Activated CD4-positive, CD25-positive, alpha-beta regulatory T cell treated with anti-CD3 and anti-CD28 coated beads, Interleukin-2, amount 50 U/mL, for 24 hours (primary cell): ENCODE results near the gene PPFIA1.
"Not testable (repeated sequence)": the region's sequence is repeated elsewhere in the genome, so short reads cannot be mapped to it uniquely, and the experiment has no call there.

Experiments used
- ATAC-seq, 2 donors: fragments of 150-1000 bp; cut with Tn5 transposase; one replicate each; pipeline ENCODE4 v1.10.0; 2021; ENCODE audit warnings: mild to moderate bottlenecking in 1 of 2, moderate library complexity in 1 of 2

PPFIA1 gene

DNA sequence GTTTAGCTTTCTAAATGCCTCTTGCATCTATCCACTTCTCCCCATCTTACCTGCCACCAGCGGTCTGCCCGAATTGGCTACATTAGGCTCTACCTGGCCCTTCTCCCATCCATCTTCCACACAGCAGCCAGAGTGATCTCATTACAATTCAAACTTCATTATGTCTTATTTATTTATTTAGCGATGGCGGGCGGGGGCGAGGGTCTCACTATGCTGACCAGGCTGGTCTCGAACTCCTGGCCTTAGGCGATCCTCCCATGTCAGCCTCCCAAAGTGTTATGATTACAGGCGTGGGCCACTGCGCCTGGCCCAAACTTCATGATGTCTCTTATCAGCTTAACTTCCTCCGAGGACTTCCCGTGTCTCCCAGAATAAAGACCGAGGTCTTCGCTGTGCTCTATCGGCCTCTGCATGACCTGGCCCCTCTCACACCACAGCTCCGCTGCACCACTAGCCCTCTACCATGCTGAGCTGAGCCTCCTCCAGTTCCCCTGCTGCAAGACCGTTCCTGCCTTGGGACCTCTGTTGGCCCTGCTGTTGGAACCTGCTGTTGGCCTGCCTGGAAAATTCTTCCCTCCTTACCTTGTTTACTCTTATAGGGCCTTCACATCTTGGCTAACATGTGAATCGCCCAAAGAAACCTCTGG is 127.0 kb downstream of the PPFIA1 start:
- ATAC-seq: peak; percentile 19 to 20

DNA sequence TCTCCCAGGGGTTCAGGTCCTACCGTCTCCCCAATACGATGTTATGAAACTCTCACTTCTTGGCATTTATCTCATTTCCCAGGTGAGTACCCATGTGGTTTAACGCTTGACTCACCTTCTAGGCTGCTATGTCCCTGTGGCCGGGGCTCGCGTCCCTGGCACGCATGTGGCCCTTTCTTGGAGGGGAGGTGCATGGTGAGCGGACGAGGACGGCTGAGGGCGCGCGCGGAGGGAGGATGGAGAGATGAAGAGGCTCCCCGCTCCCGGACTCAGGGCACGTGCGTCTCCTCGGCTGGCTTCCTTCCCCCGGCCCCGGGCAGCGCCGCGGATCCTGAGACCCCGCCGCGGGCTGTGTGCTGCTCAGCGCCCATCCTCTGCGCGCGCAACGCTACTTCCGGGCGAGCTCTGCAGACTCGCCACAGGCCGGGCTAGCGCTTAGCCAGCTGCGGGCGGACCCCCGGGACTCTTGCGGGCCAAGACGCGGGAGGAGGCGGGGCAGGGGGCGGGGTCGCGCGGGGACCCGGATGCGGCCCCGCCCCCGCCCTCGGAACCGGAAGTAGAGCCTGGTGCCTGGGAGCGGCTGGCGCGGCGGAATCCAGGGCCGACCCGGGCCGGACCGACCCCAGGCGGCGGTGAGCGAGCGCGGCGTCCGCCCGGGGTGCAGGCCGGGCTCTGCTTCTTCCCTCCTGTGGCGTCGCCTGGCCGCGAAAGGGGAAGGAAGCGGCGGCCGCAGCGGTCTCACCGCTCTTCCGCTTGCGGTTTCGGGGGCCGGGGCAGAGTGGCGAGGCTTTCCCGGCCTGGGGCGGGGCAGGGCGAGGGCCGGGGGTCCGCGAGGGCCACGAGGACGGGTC is 127.7 kb downstream of the PPFIA1 start, which contains the start of gene CTTN:
Gene CTTN, plus strand, starts transcription at position 547 of the 851 bp plus-strand sequence. CDS start 8,769 bp downstream, outside the sequence.
- peak; percentile 71 to 77 for ATAC-seq

DNA sequence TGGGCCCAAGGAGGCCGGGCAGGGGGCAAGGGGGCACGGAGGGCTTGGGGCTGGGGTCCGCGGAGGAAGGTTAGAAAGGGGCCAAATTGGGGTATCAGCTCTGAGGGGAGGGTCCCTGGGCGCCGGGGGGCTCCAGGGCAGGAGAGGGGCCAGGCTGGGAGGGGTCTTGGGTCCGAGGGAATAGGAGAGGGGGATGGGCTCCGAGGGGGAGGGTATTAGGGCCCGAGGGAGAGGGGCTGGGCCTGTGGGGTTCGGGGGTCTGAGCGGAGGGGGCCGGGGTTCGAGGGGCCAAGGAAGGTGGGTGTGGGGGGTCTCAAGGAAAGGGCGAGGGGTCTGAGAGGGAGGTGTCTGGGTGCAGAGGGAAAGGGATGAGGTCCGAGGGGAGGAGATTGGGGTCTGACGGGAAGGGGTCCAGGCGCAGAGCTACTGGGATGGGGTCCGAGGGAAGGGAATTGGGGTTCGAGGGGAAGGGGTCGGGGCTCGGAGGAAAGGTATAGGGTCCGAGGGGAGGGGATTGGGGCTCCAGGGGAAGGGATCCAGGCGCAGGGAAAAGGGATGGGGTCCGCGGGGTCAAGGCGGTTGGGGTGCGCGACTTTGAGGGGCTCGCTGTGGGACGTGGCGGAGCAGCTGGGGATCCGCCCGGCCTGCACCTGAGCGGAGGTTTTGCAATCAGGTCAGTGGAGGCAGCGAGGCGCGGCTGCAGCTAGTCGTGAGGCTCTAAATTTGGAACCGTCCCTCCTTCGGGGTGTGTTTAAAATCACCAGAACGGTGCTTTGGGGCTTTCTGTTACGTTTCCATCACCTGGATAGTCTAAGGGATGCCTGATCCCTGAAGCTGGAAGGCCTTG is 128.6 kb downstream of the PPFIA1 start:
- ATAC-seq: no peak

DNA sequence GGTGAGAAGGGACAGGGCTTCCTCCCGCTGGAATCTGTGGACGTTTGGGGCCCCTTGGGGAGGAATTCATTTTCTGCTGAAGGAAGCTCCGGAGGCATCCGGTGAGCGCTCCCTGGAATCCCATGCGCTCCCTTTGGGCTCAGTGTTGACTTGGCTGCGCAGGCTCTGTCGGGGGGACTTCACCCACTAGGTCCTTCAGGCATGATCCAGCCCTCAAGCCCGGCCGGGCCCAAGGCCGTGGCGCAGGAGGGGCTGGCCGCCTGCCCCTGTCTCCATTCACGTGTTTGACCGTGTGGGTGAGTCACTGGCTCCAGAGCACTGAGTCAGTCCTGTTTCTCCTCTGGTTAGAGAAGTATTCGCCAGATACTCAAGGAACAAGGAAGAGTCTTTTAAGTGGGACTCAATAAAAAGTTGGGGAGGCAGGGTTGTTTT is 129.2 kb downstream of the PPFIA1 start:
- ATAC-seq: no peak

DNA sequence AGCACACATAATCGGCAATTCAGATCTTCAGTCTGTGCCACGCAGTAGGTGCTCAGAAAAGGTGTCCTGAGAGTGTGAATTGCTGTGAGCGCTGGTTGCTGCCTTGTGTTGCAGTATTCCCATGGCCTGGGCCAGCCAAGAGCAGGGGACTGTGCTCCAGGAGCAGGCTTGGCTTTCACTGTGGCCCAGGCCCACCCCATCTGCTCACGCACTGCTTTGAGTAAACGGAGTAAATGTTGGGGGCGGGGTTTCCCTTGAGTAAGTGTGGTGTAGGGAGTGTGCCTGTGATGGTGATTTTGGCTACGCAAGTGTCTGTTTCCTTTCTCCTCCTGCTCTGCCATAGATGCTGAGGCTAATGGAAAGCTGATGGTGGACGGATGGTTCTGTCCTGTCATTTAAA is 130.2 kb downstream of the PPFIA1 start:
- ATAC-seq: no peak

DNA sequence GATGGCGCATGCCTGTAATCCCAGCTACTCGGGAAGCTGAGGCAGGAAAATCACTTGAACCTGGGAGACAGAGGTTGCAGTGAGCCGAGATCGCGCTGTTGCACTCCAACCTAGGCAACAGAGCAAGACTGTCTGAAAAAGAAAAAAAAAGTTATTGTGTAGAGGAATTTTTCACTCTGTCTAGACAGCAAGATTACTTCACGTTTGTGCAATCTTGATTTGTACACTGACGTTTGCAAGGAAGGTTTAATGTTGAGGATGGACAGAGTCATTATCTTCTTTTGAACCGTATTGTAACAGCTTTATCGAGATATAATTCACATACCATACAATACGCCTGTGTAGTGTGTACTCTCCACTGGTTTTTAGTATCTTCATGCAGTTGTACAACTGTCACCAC is 131.5 kb downstream of the PPFIA1 start:
- no peak for ATAC-seq

DNA sequence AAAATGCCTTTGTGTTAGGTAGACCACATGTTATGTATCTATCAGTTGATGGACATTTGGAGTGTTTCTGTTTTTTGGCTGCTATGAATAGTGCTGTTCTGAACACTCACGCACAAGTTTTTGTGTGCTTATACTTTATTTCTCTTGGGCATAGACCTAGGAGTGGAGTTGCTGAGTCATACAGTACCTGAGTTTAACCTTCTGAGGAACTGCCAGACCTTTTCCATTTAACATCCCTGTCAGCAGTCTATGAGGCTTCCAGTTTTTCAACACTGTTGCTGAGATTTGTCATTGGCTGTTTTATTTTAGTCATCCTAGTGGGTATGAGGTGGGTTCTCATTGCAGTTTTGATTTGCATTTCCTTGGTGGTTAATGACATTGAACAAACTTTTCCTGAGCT is 132.2 kb downstream of the PPFIA1 start:
- ATAC-seq: peak in 1 of 2 donors; percentile 39

DNA sequence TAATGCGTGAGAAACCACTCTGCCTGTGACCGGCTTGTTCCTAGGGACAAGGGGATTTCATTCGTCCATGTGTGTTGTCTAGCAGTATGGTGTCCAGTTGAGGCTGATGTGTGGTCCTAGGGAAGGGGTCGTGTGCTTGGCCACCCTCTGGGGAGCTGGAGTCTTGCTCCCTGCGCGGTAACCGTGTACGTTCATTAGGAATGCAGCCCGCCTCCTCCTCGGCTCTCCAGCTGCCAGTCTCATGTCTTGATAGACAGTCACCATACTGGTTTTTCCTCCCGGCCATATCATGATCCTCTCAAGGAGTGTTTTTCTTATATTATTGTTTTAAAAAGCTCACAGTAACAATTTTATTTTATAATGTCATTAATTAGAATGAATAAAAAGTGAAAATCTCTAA is 133.8 kb downstream of the PPFIA1 start:
- no peak for ATAC-seq

DNA sequence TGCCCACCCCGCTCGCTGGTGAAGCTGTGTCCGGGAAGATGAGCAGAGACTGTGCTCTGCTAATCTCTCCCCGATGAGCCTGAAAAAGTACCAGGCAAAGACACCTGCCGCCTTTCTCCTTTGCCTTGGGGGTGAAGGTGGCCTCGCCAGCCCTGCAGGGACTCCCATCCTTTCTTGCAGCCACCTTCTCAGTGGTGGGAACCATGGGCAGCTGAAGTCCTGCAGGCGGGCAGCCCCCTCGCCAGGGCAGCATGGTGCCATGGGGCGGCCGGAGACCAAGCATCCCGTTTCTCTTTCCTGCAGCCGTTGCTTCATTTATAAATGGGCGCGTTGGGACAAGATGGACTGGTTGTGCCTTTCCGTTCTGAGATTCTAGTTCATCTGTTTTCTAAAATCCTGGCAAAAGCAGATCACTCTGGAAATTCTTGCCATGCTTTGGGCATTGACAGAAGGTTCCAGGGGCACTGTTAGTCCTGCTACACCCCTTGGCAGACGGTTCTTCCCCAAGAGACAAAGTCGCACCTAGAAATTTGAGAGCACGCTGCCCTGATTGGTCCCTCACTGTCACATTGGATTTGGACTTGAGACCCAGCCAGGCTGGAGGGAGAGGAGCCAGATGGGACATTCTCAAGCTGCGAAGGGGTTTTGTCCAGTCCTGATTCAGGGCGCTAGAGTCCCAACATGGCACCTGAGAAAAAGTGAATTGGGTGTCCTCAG is 135.3 kb downstream of the PPFIA1 start:
- ATAC-seq: no peak

DNA sequence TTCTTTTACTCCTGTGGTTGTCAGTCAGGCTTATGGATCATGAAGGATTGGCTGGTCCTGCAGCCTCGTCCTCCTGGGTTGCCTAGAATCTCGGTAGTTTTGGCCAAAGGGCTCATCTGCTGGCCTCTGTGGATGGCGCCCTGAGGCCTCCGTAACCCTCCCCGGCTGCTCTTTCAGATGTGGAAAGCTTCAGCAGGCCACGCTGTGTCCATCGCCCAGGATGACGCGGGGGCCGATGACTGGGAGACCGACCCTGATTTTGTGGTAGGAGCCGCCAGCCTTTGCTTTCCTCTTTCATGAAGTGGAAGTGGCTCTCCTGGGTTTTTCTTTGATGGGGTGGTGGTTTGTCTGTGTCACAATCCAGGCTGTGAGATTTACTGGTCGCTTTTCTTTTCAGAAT is 136.6 kb downstream of the PPFIA1 start:
- no peak for ATAC-seq

DNA sequence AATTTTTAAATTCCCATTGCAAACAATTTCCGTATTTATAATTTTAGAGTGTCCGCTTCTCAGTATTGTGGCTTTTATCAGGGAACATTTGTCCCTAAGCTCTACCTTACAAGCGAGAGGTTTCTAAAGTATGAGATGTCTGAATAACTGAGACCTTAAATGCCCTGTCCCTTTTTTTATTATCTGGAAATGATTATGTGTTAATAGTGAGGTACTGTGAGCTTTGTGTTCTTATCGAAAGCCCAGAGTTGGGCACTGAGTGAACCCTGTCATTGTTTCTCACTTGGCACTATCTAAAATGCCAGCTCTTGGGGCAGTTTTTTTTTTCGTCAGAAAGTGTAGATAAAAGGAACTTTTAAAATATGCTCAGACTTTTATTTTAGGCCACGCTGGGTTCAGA is 137.3 kb downstream of the PPFIA1 start:
- ATAC-seq: no peak

DNA sequence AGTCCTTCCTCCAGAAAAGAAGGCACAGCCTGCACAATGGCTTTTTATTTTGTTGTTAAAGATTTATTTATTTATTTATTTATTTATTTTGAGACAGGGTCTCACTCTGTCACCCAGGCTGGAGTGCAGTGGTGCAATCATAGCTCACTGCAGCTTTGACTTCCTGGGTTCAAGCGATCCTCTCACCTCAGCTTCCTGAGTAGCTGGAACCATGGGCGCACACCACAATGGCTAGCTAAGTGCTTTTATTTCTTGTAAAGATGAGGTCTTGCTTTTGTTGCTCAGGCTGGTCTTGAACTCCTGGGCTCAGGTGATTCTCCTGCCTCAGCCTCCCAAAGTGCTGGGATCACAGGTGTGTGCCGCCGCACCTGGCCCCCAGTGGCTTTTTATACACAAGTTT is 137.8 kb downstream of the PPFIA1 start:
- ATAC-seq: not testable (repeated sequence)

DNA sequence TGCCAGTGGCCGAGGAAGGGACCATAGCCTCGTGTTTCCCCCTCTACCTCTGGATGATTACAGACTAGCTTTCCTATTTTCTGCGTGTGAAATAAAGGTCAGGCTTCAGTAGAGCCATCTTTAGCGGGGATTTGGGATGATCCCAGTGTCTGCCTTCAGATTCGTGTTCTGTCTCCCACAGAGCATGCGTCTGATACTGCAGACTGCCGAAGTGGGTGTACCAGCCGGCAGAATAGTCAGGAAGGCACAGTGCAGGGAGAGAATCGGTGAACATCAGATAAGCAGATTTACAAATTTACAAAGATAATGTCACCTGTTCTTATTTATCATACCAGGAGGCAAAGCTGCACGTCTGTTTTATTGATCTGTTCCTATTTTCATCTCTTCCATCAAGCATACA is 138.9 kb downstream of the PPFIA1 start:
- no peak for ATAC-seq

DNA sequence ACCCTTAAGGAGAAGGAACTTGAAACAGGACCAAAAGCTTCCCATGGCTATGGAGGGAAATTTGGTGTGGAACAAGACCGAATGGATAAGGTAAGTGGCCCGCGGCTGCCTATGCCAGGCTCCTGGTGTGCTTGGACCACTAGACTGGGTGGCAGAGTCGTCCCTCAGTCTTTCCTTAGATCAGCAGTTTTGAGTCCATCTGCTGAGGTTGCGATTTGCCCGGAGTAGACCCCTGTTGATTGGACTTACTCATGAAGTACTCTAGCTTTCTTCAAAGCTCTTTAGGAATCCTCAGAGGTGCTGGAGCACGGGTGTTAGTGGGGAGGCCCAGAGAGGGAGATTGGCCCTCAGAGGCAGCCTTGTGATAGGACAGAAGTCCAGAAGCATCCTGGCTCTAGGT is 139.4 kb downstream of the PPFIA1 start:
- ATAC-seq: no peak

DNA sequence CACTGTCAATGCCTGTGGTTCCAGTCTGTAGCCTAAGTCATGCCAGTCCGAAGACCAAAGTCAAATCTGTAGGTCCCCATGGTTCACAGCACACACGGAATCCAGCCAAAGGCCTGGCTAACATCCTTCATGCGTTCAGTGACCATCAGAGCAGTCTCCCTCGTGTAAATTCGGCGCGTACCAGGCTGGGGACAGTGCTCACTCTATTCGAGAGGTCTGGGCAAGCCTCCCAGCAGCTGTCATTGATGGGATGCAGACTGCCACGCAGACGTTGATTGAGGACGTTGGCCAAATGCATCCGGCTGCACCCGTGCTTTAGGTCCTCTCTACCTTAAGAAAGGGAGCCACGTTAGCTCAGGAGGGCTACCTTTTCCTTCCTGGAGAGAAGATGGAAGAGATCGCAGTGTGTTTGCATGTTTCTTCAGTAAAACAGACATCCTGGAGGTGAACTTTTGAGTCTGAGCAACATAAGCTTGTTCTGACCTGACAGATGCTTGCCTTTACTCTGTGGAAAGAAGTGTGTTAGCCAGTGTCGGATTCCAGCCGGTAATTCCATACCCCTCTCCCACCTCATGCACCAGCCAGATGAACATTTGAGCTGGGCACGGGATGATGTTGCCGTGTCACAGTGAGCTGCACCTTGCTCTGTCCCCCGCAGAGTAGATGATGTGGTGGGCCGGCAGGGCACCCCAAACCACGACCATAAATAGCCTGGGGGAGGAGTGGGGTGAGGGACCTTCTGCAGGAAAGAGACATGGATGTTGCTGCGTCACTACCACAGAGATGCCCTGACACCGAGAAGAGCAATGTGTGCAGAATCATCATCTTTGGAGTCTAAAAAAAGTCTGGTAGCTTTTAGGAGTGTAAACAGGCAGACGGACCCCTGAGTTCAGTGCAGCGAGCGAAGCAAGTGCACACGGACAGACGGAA is 140.1 kb downstream of the PPFIA1 start:
- ATAC-seq: no peak

DNA sequence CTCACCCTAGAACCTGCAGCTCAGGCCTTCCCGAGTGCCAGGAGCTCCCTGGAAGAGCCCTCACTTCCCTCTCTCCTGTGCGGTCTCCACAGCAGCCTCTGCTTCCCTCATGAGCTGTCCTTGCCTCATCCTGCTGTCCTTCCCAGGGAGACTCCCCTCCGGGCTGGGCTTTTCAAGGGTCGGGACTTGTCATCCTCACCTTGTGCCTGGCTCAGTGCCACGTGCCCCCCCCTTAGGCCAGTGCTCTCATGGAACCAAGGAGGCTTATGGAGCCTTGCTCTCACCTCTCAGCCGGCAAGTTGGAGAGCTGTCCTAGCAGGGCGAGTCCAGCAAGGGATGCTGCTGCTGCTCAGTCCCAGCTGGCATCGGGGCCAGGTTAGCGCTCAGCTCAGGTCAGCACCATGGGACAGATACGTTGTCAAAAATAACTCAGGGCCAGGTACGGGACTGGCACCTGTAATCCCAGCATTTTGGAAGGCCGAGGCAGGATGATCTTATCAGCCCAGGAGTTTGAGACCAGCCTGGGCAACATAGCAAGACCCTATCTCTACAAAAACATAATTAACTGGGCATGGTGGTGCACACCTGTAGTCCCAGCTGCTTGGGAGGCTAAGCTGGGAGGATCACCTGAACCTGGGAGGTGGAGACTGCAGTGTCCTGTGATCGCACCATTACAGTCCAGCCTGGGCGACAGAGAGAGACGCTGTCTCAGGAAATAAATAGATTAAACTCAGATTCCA is 141.4 kb downstream of the PPFIA1 start:
- no peak for ATAC-seq

DNA sequence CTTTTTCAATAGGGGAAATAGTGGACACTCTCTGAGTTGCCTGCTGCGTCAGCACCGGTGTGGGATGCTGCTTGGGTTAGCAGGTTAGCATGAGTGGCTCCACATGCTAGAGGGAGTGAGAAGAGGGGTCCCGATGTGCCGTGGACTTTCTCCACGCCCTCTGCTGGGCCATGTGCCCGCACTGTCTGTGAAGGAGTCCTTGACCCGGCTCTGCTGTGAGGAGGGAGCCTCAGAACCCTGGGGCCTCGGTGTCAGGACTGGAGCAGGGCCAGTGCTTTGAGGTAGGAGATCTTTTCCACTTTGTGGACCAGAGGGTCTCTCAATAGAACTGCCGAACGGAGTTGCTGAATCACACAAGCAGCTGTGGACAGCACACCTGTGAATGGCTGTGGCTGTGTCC is 142.7 kb downstream of the PPFIA1 start:
- ATAC-seq: no peak

DNA sequence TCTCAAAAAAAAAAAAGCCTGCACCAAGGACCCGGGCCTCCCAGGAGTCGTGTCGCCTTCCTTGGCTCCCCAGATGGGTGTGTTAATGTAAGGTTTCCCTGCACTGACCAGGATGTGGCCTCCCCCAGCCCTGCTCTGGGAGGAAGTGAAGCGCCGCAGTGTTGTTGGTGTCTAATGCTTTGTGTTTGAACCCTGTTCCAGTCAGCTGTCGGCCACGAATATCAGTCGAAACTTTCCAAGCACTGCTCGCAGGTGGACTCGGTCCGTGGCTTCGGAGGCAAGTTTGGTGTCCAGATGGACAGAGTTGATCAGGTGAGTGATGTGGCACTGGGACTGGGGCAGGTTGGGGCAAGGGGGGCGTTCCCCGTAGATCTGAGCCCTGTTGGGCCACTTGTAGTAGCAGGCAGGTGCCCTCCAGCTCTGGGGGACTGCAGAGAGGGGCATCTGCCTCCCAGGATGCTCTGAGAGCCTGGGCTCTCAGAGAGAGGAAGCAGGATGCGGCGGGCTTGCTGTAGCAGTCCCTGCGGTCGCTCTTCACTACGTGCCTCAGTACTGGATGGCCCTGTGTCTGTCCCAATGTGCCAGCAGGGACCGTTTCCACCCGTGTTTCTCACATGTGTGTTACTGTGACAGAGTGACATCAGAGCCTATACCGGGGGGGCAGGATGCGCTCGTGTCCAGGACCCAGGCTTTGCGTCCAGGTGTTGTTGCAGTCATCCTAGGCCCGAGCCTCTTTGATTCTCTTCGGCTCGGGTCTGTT is 144.0 kb downstream of the PPFIA1 start:
- ATAC-seq: no peak

DNA sequence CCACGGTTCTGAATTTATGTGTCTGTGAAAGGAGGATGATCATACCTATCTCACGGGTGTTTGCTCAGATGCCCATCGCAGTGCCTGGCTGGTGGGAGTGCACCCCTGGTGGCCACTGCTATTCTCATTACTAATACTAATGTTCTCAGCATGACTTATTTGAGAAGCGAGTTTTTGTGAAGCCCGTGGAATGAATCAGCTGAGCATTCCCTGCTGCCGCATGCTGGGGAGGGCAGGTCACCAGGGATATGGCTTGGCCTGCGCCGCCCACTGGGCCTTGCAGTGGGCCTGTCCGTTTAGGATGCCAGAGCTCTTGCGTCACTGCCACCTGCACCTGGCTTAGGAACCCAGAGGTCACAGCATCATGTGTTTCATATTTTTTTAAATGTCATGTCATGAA is 144.7 kb downstream of the PPFIA1 start:
- no peak for ATAC-seq
